SK-N-SH treated with all-trans-retinoic acid at 6 μM for 48 hours (cell line): Measurements from ENCODE around the gene ORAI1.

Source experiments
- ATAC-seq: fragments of 200-7000 bp; cut with Tn5 transposase; 3 replicates; pipeline ENCODE4 v1.9.1; 2020; ENCODE audit warnings: mild to moderate bottlenecking, moderate library complexity
- BACH2 ChIP-seq: fragments of 250-450 bp; sonication (Bioruptor Pico); IDR thresholded peaks from 2 replicates; pipeline ENCODE4 v1.9.0; 2021; ENCODE audit warnings: mild to moderate bottlenecking, borderline replicate concordance
- CSDC2 ChIP-seq: fragments of 250-450 bp; sonication (Bioruptor Pico); IDR thresholded peaks from 2 replicates; pipeline ENCODE4 v1.5.0; 2020; ENCODE audit warnings: mild to moderate bottlenecking, moderate library complexity
- POU6F1 ChIP-seq: fragments of 250-450 bp; sonication (Bioruptor Pico); IDR thresholded peaks from 2 replicates; pipeline ENCODE4 v1.8.0; 2021; ENCODE audit warnings: low read depth, mild to moderate bottlenecking, moderate library complexity, borderline replicate concordance
- TCF4 ChIP-seq: fragments of 250-450 bp; sonication (Bioruptor Pico); IDR thresholded peaks from 2 replicates; pipeline ENCODE4 v1.8.0; 2021; ENCODE audit warnings: mild to moderate bottlenecking, moderate library complexity, borderline replicate concordance

Gene ORAI1

GRCh38 chr12:121689430-121689829 is 63.1 kb downstream of the ORAI1 start:
- no peak for ATAC-seq

More at GRCh38 chr12:121689430-121689829, 63.1 kb downstream of the ORAI1 start:
- TF ChIP-seq BACH2 (CRISPR knock-in tag) (no peak), CSDC2 (CRISPR knock-in tag) (no peak), POU6F1 (CRISPR knock-in tag) (no peak), TCF4 (CRISPR knock-in tag) (no peak)
